K562 (cell line): ENCODE data around the gene C11orf98. TPM values are rescaled to one million over a fixed set of nuclear protein-coding genes. Genes with fewer than 3 reads are reported as not detected.
A peak's percentile ranks its signal among the peaks of the same experiment; 100 is the strongest.

Source experiments
- ATAC-seq: fragments of 200-7000 bp; cut with Tn5 transposase; 3 replicates; pipeline ENCODE4 v1.9.1; 2020; ENCODE audit warnings: moderate library complexity
- BruUV-seq: library from RNA; stranded (reverse); fragments of 400-500 nt; replicated peaks from 2 replicates; lab custom pipeline; 2021; lab: Mats Ljungman, UMichigan
- CTCF ChIA-PET: fragments of 300-600 bp; formaldehyde crosslinking; extraction: SDS; loops from one replicate; lab custom pipeline; 2021; ENCODE audit warnings: low intra/inter-chr PET ratio; lab: Yijun Ruan, JAX
- POLR2A ChIA-PET: fragments of 300-600, 350-650 bp; sonication (Branson Sonifier 250); formaldehyde crosslinking; extraction: SDS; loops from one replicate; lab custom pipeline; 2021; ENCODE audit warnings: antibody characterized with exemption, inconsistent platforms; lab: Yijun Ruan, JAX
- DNase-seq, 4 experiments: peaks; one replicate each; pipeline versions ENCODE4 v3.0.0 to v3.0.0-alpha.2; 2011 to 2018; ENCODE audit warnings: low spot score in 3 of 4, mixed read lengths in 3 of 4; ENCODE audit errors: extremely low read depth in 1 of 4
- FAIRE-seq: peaks from 2 replicates; lab custom pipeline; 2011; peaks lifted over from hg19 to GRCh38; lab: Jason Lieb, UNC
- H2AFZ ChIP-seq: 2 replicates; pipeline ENCODE4 v1.6.0; 2011; ENCODE audit warnings: low read depth, low read length, control low read depth, inconsistent platforms
- H3K27ac ChIP-seq: fragments of 200-600 bp; 3 replicates; pipeline ENCODE4 v1.8.0; 2011; ENCODE audit warnings: low read depth, mild to moderate bottlenecking, control low read depth, inconsistent platforms, low read length, moderate library complexity, mixed read lengths; ENCODE audit errors: extremely low read depth
- H3K27me3 ChIP-seq, 2 experiments: fragments of 300-600 bp in 1 of 2; 2 replicates in 1 of 2; 3 replicates in 1 of 2; pipeline versions ENCODE4 v1.6.0 to v1.8.0; 2011; ENCODE audit warnings: inconsistent platforms in 2 of 2, low read length in 2 of 2, mild to moderate bottlenecking in 1 of 2, mixed read lengths in 1 of 2, moderate library complexity in 1 of 2; ENCODE audit not compliant: control insufficient read depth in 2 of 2, insufficient read depth in 2 of 2
- H3K36me3 ChIP-seq: fragments of 300-600 bp; 3 replicates; pipeline ENCODE4 v1.8.0; 2011; ENCODE audit warnings: mild to moderate bottlenecking, low read length, inconsistent platforms; ENCODE audit not compliant: control insufficient read depth, insufficient read depth
- H3K4me1 ChIP-seq, 2 experiments: fragments of 200-600 bp in 1 of 2; replicated peaks in 1 of 2; 2 replicates in 1 of 2; 3 replicates in 1 of 2; pipeline versions ENCODE4 v1.5.1 to v1.8.0; 2011; ENCODE audit warnings: inconsistent platforms in 2 of 2, low read length in 2 of 2, mild to moderate bottlenecking in 1 of 2, mixed read lengths in 1 of 2, moderate library complexity in 1 of 2; ENCODE audit not compliant: control insufficient read depth in 2 of 2, insufficient read depth in 2 of 2
- H3K4me2 ChIP-seq: 2 replicates; pipeline ENCODE4 v1.6.1; 2011; ENCODE audit warnings: low read length, control low read depth, inconsistent platforms, mixed read lengths; ENCODE audit not compliant: insufficient read depth
- H3K4me3 ChIP-seq: fragments of 200-600 bp; sonication (generic), shearing (Covaris generic); 2 replicates; pipeline ENCODE4 v1.5.1; 2016; ENCODE audit warnings: control low read depth, inconsistent platforms
- H3K79me2 ChIP-seq: fragments of 200-600 bp; 3 replicates; pipeline ENCODE4 v1.8.0; 2011; ENCODE audit warnings: low read length, inconsistent platforms; ENCODE audit not compliant: control insufficient read depth, insufficient read depth
- H3K9ac ChIP-seq, 2 experiments: 2 replicates each; pipeline versions ENCODE4 v1.6.0 to v1.6.1; 2011; ENCODE audit warnings: low read depth in 2 of 2, low read length in 2 of 2, control low read depth in 1 of 2, inconsistent platforms in 1 of 2, mild to moderate bottlenecking in 1 of 2, mixed read lengths in 1 of 2; ENCODE audit not compliant: insufficient read depth in 1 of 2
- H3K9me1 ChIP-seq: one replicate; pipeline ENCODE4 v1.6.0; 2011; ENCODE audit warnings: inconsistent platforms, mild to moderate bottlenecking, low read length, moderate library complexity; ENCODE audit not compliant: control insufficient read depth, insufficient read depth
- H3K9me3 ChIP-seq: replicated peaks from 2 replicates; pipeline ENCODE4 v1.5.1; 2011; ENCODE audit warnings: low read depth, low read length, inconsistent platforms; ENCODE audit not compliant: control insufficient read depth, insufficient read depth
- H4K20me1 ChIP-seq: replicated peaks from 2 replicates; pipeline ENCODE4 v1.6.1; 2011; ENCODE audit warnings: low read length, inconsistent platforms, mixed read lengths; ENCODE audit not compliant: control insufficient read depth, insufficient read depth
- BMI1 ChIP-seq: fragments of 150-350 bp; IDR thresholded peaks from 2 replicates; pipeline ENCODE4 v1.6.1; 2014; ENCODE audit warnings: low read length
- BRF1 ChIP-seq: IDR thresholded peaks from 3 replicates; pipeline ENCODE4 v1.6.1; 2011; ENCODE audit warnings: borderline replicate concordance, mild to moderate bottlenecking; ENCODE audit not compliant: insufficient read length; ENCODE audit errors: extremely low read depth
- MED1 ChIP-seq: sonication (generic); formaldehyde crosslinking; IDR thresholded peaks from 2 replicates; pipeline ENCODE4 v1.8.1; 2023; ENCODE audit warnings: missing genetic modification reagents, borderline replicate concordance
- PHF8 ChIP-seq: fragments of 200-600 bp; sonication (generic); IDR thresholded peaks from 2 replicates; pipeline ENCODE4 v1.6.1; 2012; ENCODE audit warnings: mixed run types, mild to moderate bottlenecking, inconsistent platforms, low read length, moderate library complexity, borderline replicate concordance
- STAT5A ChIP-seq: IDR thresholded peaks from 2 replicates; pipeline ENCODE4 v1.6.1; 2012; ENCODE audit warnings: low read length, inconsistent platforms, borderline replicate concordance
- TOE1 ChIP-seq, 2 experiments: fragments of 450-650 bp in 1 of 2; sonication (generic) in 1 of 2; formaldehyde crosslinking in 1 of 2; IDR thresholded peaks; 2 replicates each; pipeline versions ENCODE4 v1.7.1 to v1.8.0; 2016 to 2022; ENCODE audit warnings: borderline replicate concordance in 2 of 2, mild to moderate bottlenecking in 2 of 2, antibody characterized with exemption in 1 of 2, inconsistent platforms in 1 of 2, low read depth in 1 of 2, missing genetic modification reagents in 1 of 2, moderate library complexity in 1 of 2
- TRIM28 ChIP-seq: fragments of 450-650 bp; IDR thresholded peaks from 2 replicates; pipeline ENCODE4 v1.6.1; 2017
- UBTF ChIP-seq, 2 experiments: IDR thresholded peaks; 2 replicates each; pipeline ENCODE4 v1.6.1; 2012; ENCODE audit warnings: improper control_type of control experiment in 2 of 2, low read depth in 2 of 2, low read length in 2 of 2, borderline replicate concordance in 1 of 2
- XRCC5 ChIP-seq: fragments of 200-400 bp; formaldehyde crosslinking; IDR thresholded peaks from 2 replicates; pipeline ENCODE4 v1.6.1; 2017; ENCODE audit warnings: low read depth, mild to moderate bottlenecking, low read length
- WGBS: fragments of 100-300 bp; shearing (Covaris generic); methylation state at CpG from one replicate; pipeline ENCODE4 v1.1.6; 2016; ENCODE audit warnings: low coverage, mixed read lengths; ENCODE audit not compliant: insufficient coverage; ENCODE audit errors: missing lambda C conversion rate; 5-methylcytosine and 5-hydroxymethylcytosine counted together
- in situ Hi-C: fragments of 300-500 bp; cut with MboI; formaldehyde crosslinking; loops from 4 replicates; pipeline ENCODE4 v1.15.0; 2018; ENCODE audit warnings: inconsistent platforms, mixed read lengths
- intact Hi-C: fragments of 100-400 bp; cut with micrococcal nuclease; formaldehyde crosslinking; loops from 2 replicates; pipeline ENCODE4 v1.14.2; 2022
- polyA plus RNA-seq, 8 experiments: library from polyadenylated mRNA; depleted of rRNA in 4 of 8; stranded (reverse) in 5 of 8; unstranded in 3 of 8; fragments of >200 nt; fragmentation: Nextera tagmentation in 2 of 8; fragmentation: Illumina TruSeq in 1 of 8; extraction: Ambion mirVana in 2 of 8; extraction: Trizol in 1 of 8; gene quantifications; 2 replicates each; pipeline versions ENCODE4 v1.2.1 to v1.2.3, GENCODE V29; 2011 to 2014; ENCODE audit warnings: inconsistent platforms in 1 of 8, missing spikeins in 1 of 8
- total RNA-seq, 7 experiments: library from RNA; depleted of rRNA in 6 of 7; stranded (reverse); fragments of >200 nt in 6 of 7; fragmentation: Illumina TruSeq in 2 of 7; extraction: Trizol in 2 of 7; gene quantifications; 2 replicates each; pipeline versions ENCODE4 v1.2.1 to v1.2.3, GENCODE V29; 2011 to 2021; ENCODE audit warnings: low replicate concordance in 1 of 7

The C11orf98 gene
- total and polyA plus RNA-seq, 9 of the 15 experiments (the other 6 are each of a cell fraction or from before 2014, with no cell fraction given), result 103 to 352 (median 218) TPM

- Histone ChIP-seq H3K79me2 (peaks cover 20% of the 10 kb centered on the region), H3K9me3 (no peaks in the 10 kb centered on the region), H3K4me2 (peak overlapping the region; percentile 93), H3K9ac (peak overlapping the region; percentile 85 to 93), H3K27me3 (no peaks in the 10 kb centered on the region), H4K20me1 (no peaks in the 10 kb centered on the region), H3K4me1 (peaks cover 12 to 18% of the 10 kb centered on the region in 2 experiments; a peak in 4 of 5 replicates), H3K4me3 (peak overlapping the region; percentile 73), H2AFZ (peak overlapping the region; percentile 79), H3K36me3 (peaks cover 34% of the 10 kb centered on the region; the same call in 2 of the 3 replicates), H3K9me1 (no peaks in the 10 kb centered on the region), H3K27ac (peak overlapping the region; percentile 84)
- intact Hi-C loops (no loop called here), in situ Hi-C loops (loop anchor here (10.0 kb wide), 1 partner anchor 1196 kb away; the partner anchor contains the start of gene CPSF7)
- FAIRE-seq (no peak), ATAC-seq (no peak), DNase-seq (no peak)
- BruUV-seq, result TSS peak; percentile 55
- ChIA-PET CTCF (interaction anchor here (1.6 kb wide), 1 partner anchor 9 kb away, joined by 14 read pairs; the partner anchor contains the start of gene EML3), POLR2A (interaction anchor here (0.9 to 2.6 kb wide), 14 partner anchors 9 to 234 kb away, joined by 3 to 24 read pairs (median 4); partner anchors contain the start of genes C11orf98, CSKMT, EML3 and GANAB)
- 11% methylated on average over 8 of the region's 8 CpGs for WGBS
- TF ChIP-seq BMI1, result no peak
- no peak for TF ChIP-seq UBTF (IDR thresholded peaks at IDR 0.05; ENCODE audit: borderline replicate concordance in 1 of 2, low read depth in 2 of 2, low read length in 2 of 2)
- 0 out of 2 replicates have a peak, but pooled peaks have one; percentile 48 for TF ChIP-seq TRIM28
- no peak for TF ChIP-seq PHF8
- no peak for TF ChIP-seq TOE1 (IDR thresholded peaks at IDR 0.05; ENCODE audit: borderline replicate concordance)
- TF ChIP-seq TOE1 (CRISPR knock-in tag; IDR thresholded peaks at IDR 0.05; ENCODE audit: borderline replicate concordance, low read depth), result no peak
- TF ChIP-seq STAT5A, result no peak
- TF ChIP-seq MED1 (CRISPR knock-in tag), result no peak
- no peak for TF ChIP-seq BRF1
- TF ChIP-seq XRCC5, result no peak
These were observed 43.9 kb downstream of the C11orf98 start for GRCh38 chr11:62621027-62621566.
